Colonic mucosa (tissue), 4 donors: ENCODE results near the gene SLC5A10. TPM values are rescaled to one million over a fixed set of nuclear protein-coding genes. Genes with fewer than 3 reads are reported as not detected.

ENCODE experiments used
- DNase-seq: peaks from one replicate; pipeline ENCODE4 v3.0.0-alpha.2; 2020
- H3K27ac ChIP-seq: fragments of 200-600 bp; one replicate; pipeline ENCODE4 v1.8.0; 2021
- H3K27me3 ChIP-seq: fragments of 200-600 bp; one replicate; pipeline ENCODE4 v1.8.0; 2021
- H3K36me3 ChIP-seq: fragments of 200-600 bp; one replicate; pipeline ENCODE4 v1.8.0; 2021
- H3K4me1 ChIP-seq: fragments of 200-600 bp; one replicate; pipeline ENCODE4 v1.8.0; 2021; ENCODE audit warnings: mild to moderate bottlenecking
- H3K4me3 ChIP-seq: fragments of 200-600 bp; one replicate; pipeline ENCODE4 v1.8.0; 2021
- H3K9ac ChIP-seq, 2 donors: one replicate each; pipeline ENCODE4 v1.7.0; 2013; ENCODE audit warnings: control low read depth in 2 of 2, low read depth in 2 of 2, low read length in 2 of 2
- H3K9me3 ChIP-seq: fragments of 200-600 bp; one replicate; pipeline ENCODE4 v1.8.0; 2021
- intact Hi-C: fragments of 100-400 bp; cut with DNase I; formaldehyde crosslinking; loops from one replicate; pipeline ENCODE4 v1.14.1; 2022
- total RNA-seq, 2 donors: library from RNA; stranded (reverse); fragmentation: NEBNext Ultra II Directional in 1 of 2; extraction: Animal tissue kit (Norgen Biotek cat#: 25700) in 1 of 2; gene quantifications; one replicate each; pipeline ENCODE4 v1.2.1, GENCODE V29; 2021
- TF ChIP-seq, protein P1 (sequence below): fragments of 200-600 bp; IDR thresholded peaks from one replicate; pipeline ENCODE4 v1.8.0; 2022; ENCODE audit warnings: antibody characterized with exemption, mild to moderate bottlenecking
- donor health status: healthy.
- donor health status: DM: no; HTN: no; CAD: no.
- donor health status: DM: no; HTN: no; CAD: no.

The SLC5A10 gene
- total RNA-seq, 2 donors from 2014 or later, result 0.16 TPM; not detected in 1

DNA sequence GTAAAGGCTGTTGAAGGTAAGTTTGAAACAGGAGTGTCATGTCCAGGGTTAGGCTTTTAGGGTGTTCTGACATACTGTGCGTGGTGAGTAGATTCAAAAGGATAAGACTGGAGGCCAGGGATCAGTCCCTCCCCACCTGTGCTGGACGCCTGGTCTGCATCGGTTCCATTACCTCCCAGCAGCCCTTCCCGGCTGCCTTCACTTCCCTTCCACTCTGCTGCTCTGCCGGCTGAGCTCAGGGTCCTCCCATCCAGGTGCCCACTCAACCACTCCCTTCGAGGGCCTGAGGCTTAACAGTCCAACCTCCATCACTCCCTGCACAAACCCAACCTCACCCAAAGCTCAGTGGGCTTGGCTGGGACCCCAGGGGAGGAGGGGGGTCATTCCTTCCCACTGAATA lies 4.1 kb upstream of the SLC5A10 start:
- no peaks in the 10 kb centered on the region for H3K9me3 ChIP-seq
- H3K9ac ChIP-seq, result no peak overlapping the region
- H3K4me3 ChIP-seq, result no peak overlapping the region
- no peaks in the 10 kb centered on the region for H3K4me1 ChIP-seq
- TF ChIP-seq, protein P1, sequence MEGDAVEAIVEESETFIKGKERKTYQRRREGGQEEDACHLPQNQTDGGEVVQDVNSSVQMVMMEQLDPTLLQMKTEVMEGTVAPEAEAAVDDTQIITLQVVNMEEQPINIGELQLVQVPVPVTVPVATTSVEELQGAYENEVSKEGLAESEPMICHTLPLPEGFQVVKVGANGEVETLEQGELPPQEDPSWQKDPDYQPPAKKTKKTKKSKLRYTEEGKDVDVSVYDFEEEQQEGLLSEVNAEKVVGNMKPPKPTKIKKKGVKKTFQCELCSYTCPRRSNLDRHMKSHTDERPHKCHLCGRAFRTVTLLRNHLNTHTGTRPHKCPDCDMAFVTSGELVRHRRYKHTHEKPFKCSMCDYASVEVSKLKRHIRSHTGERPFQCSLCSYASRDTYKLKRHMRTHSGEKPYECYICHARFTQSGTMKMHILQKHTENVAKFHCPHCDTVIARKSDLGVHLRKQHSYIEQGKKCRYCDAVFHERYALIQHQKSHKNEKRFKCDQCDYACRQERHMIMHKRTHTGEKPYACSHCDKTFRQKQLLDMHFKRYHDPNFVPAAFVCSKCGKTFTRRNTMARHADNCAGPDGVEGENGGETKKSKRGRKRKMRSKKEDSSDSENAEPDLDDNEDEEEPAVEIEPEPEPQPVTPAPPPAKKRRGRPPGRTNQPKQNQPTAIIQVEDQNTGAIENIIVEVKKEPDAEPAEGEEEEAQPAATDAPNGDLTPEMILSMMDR, result no peak
- H3K36me3 ChIP-seq, result no peaks in the 10 kb centered on the region
- no peaks in the 10 kb centered on the region for H3K27me3 ChIP-seq
- intact Hi-C loops, result no loop called here
- DNase-seq, result no peak
- H3K27ac ChIP-seq, result no peak overlapping the region

DNA sequence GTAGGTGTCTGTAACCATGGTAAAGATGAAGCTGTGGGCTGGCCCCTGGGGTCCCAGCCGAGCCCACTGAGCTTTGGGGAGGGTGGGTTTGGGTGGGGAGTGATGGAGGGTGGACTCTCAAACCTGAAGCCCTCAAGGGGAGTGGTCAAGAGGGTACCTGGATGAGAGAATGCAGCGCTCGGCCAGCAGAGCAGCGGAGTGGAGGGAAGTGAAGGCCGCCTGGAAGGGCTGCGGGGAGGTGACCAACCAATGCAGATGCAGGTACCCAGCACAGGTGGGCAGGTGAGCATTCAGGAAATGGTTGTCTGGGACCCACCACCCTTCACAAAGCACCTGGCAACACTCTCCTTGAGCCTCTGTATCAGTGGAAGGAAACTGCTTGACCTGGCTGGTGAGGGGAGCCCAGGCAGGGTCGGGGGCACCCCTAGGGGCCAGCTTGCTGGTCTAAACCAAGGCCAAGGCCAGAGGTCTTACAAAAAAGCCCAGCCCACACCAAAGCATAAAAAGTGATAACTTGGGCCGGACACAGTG lies 3.4 kb upstream of the SLC5A10 start:
- Histone ChIP-seq H3K9ac (no peak overlapping the region), H3K4me1 (no peaks in the 10 kb centered on the region), H3K4me3 (no peak overlapping the region), H3K36me3 (no peaks in the 10 kb centered on the region), H3K27me3 (no peaks in the 10 kb centered on the region), H3K9me3 (no peaks in the 10 kb centered on the region), H3K27ac (no peak overlapping the region)
- no peak for DNase-seq
- intact Hi-C loops, result no loop called here
- TF ChIP-seq, protein P1, result no peak

DNA sequence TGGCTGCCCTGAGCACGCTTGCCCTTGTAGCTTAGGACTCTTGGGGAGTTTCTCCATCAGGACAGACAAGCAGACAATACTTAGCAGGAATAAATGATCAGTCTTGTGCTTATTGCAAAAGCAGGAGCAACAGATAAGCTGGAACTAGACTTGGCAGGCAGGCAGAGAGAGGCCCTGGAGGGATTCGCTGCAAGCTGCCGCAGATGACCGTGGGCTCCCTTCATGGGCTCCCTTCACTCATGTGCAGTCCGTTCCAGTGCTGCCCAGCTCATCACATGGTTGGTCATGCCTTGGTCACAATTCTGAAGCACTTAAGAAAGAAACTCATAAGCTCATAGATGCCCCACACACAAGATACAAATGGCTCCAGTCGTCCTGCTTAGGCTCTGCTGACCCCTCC lies 2.4 kb upstream of the SLC5A10 start:
- no peak for DNase-seq
- Histone ChIP-seq H3K9ac (no peak overlapping the region), H3K27ac (no peak overlapping the region), H3K36me3 (no peaks in the 10 kb centered on the region), H3K4me1 (no peaks in the 10 kb centered on the region), H3K27me3 (no peaks in the 10 kb centered on the region), H3K4me3 (no peak overlapping the region), H3K9me3 (no peaks in the 10 kb centered on the region)
- intact Hi-C loops, result no loop called here
- TF ChIP-seq, protein P1, result no peak

DNA sequence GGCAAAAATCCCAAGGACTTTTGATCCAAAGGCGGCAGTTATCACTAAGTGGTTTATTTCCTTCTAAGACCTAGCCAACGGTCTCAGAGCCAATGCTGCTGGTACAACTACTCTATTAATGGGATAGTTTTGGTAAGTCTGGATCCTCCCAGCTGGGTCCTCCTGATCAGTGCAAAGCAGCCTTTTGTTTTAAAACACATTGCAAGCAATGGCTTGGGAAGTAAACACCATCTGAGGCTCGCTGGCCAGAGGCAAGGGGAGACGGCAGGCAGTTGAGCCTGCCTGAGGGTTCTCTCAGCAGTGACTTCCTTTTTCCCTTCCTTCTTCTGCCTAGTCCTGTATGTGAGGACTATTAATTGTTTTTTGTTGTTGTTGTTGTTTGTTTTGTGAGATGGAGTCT lies 1.6 kb upstream of the SLC5A10 start:
- TF ChIP-seq, protein P1, result no peak
- no peak overlapping the region for H3K4me3 ChIP-seq
- intact Hi-C loops, result loop anchor here (10.0 kb wide), 1 partner anchor 136 kb away; no protein-coding TSS in a partner anchor
- H3K4me1 ChIP-seq, result no peaks in the 10 kb centered on the region
- no peaks in the 10 kb centered on the region for H3K27me3 ChIP-seq
- no peaks in the 10 kb centered on the region for H3K36me3 ChIP-seq
- H3K9ac ChIP-seq, result no peak overlapping the region
- no peaks in the 10 kb centered on the region for H3K9me3 ChIP-seq
- H3K27ac ChIP-seq, result no peak overlapping the region
- DNase-seq, result no peak

DNA sequence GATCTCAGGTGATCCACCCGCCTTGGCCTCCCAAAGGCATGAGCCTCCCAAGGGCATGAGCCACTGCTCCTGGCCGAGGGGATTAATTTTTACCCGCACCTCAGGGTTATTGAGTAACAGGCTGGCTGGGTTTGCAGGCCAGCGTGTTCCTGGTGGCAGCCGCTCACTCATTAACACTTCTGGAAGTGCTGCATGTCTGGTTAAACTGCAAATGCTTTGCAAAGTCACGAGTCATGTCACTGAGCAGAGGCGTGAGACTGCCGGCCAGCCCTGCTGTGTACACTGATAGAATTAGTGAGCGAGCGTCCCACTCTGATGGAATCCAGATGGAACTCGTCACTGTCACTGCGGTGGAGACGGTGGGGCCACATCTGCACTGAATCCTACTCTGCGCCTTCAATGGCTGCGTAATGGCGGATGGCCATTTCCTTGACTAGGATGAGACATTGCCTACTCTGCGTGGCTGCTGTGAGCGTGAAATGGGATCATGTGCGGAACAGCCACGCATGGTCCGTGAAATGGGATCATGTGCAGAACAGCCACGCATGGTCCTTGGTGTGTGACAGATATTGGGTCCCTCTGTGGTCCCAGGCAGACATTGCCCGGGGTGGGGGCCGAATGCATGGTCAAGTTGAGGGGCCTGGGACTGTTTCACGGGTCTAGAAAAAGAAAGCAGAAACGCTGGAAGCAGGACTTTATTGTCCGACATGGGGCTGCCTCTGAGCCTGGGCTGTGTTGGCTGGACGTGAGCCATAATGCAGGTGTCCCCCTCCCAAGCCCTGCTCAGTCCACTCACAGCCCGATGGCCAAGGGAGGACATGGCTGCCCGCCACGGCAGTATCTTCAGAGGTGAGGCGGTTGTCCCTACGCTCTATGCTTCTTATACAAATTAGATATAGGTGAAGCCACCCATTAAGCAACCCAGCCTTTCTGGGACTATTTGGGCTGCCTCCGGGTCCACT lies 740 bp upstream of the SLC5A10 start:
- no peaks in the 10 kb centered on the region for H3K4me1 ChIP-seq
- no peak overlapping the region for H3K4me3 ChIP-seq
- intact Hi-C loops, result loop anchor here (10.0 kb wide), 1 partner anchor 136 kb away; no protein-coding TSS in a partner anchor
- no peak overlapping the region for H3K27ac ChIP-seq
- H3K36me3 ChIP-seq, result no peaks in the 10 kb centered on the region
- H3K9ac ChIP-seq, result no peak overlapping the region
- H3K27me3 ChIP-seq, result no peaks in the 10 kb centered on the region
- TF ChIP-seq, protein P1, result no peak
- no peaks in the 10 kb centered on the region for H3K9me3 ChIP-seq
- no peak for DNase-seq
